Tibial nerve (tissue), 4 donors: ENCODE measurements around the gene RCVRN. TPM values are rescaled to one million over a fixed set of nuclear protein-coding genes. Genes with fewer than 3 reads are reported as not detected.

Experiments used
- DNase-seq, 2 donors: peaks; one replicate each; pipeline ENCODE4 v3.0.0-alpha.2; 2019; ENCODE audit warnings: low spot score in 2 of 2
- H3K27ac ChIP-seq, 4 donors: fragments of 200-600 bp; sonication (generic) in 3 of 4; one replicate each; pipeline ENCODE4 v1.5.1; 2017 to 2019; ENCODE audit warnings: mild to moderate bottlenecking in 1 of 4
- H3K27me3 ChIP-seq, 2 donors: fragments of 200-600 bp; sonication (generic) in 1 of 2; one replicate each; pipeline versions ENCODE4 v1.5.1 to v1.6.0; 2017 to 2019
- H3K36me3 ChIP-seq, 3 donors: fragments of 200-600 bp; sonication (generic); one replicate each; pipeline ENCODE4 v1.5.1; 2018 to 2019
- H3K4me1 ChIP-seq, 4 donors: fragments of 200-600 bp; sonication (generic) in 3 of 4; one replicate each; pipeline ENCODE4 v1.5.1; 2017 to 2019
- H3K4me3 ChIP-seq, 4 donors: fragments of 200-600 bp; sonication (generic) in 3 of 4; one replicate each; pipeline ENCODE4 v1.5.1; 2017 to 2019; ENCODE audit warnings: mild to moderate bottlenecking in 1 of 4, moderate library complexity in 1 of 4
- H3K9me3 ChIP-seq, 4 donors: fragments of 200-600 bp; sonication (generic) in 3 of 4; one replicate each; pipeline ENCODE4 v1.5.1; 2017 to 2019
- EP300 ChIP-seq, 2 donors: sonication (generic); formaldehyde crosslinking; IDR thresholded peaks; one replicate each; pipeline ENCODE4 v1.6.1; 2017; ENCODE audit warnings: antibody characterized with exemption in 2 of 2, mild to moderate bottlenecking in 1 of 2
- POLR2A ChIP-seq, 2 donors: fragments of 450-650 bp; IDR thresholded peaks; one replicate each; pipeline ENCODE4 v1.6.1; 2017; ENCODE audit warnings: antibody characterized with exemption in 2 of 2, mild to moderate bottlenecking in 2 of 2, moderate library complexity in 2 of 2
- WGBS, 2 donors: methylation state at CpG; one replicate each; pipeline ENCODE4 v1.1.5; 2018; 5-methylcytosine and 5-hydroxymethylcytosine counted together
- total RNA-seq, 4 donors: library from RNA; depleted of rRNA; stranded (reverse); fragments of >200 nt; gene quantifications; one replicate each; pipeline ENCODE4 v1.1.0, GENCODE V29; 2016
- TF ChIP-seq, protein P1 (sequence below), 5 experiments: fragments of 200-600 bp in 3 of 5; fragments of 450-650 bp in 2 of 5; sonication (generic) in 3 of 5; IDR thresholded peaks; one replicate each; pipeline ENCODE4 v1.5.1; 2016 to 2019; ENCODE audit warnings: antibody characterized with exemption in 5 of 5, mild to moderate bottlenecking in 3 of 5, moderate library complexity in 2 of 5

Gene RCVRN
- total RNA-seq, 4 donors from 2014 or later, result not detected

DNA sequence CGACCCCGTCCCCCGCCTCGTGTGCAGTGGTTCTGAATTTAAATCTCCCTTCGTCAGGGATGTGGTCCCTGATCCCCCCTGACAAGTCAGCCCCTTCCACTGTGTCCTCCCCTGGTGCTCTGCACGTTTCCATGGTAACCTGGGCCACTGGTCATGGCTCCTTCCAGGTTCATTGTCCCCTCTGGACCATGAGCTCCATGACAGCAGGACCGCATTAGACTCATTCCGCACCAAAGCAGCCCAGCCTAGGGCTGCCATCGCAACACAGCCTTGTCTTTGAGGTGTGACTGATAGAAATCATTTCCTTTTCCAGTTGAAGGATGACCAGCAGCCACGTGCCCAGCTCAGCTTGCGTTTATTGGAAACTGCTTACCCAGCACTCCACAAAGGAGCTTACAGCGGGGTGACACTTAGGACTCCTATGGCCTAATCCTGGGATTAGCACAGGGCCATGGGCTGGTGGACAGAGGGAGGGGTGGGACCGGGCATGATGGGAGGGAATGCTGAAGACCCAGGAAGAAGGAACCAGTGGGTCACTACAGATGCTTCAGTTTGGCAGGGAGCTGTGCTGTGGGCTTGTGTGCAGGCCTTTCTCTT is 7.6 kb downstream of the RCVRN start:
- TF ChIP-seq EP300 (IDR thresholded peaks at IDR 0.05), result no peak
- no peak for TF ChIP-seq POLR2A (IDR thresholded peaks at IDR 0.05)
- TF ChIP-seq, protein P1, sequence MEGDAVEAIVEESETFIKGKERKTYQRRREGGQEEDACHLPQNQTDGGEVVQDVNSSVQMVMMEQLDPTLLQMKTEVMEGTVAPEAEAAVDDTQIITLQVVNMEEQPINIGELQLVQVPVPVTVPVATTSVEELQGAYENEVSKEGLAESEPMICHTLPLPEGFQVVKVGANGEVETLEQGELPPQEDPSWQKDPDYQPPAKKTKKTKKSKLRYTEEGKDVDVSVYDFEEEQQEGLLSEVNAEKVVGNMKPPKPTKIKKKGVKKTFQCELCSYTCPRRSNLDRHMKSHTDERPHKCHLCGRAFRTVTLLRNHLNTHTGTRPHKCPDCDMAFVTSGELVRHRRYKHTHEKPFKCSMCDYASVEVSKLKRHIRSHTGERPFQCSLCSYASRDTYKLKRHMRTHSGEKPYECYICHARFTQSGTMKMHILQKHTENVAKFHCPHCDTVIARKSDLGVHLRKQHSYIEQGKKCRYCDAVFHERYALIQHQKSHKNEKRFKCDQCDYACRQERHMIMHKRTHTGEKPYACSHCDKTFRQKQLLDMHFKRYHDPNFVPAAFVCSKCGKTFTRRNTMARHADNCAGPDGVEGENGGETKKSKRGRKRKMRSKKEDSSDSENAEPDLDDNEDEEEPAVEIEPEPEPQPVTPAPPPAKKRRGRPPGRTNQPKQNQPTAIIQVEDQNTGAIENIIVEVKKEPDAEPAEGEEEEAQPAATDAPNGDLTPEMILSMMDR (IDR thresholded peaks at IDR 0.05), result no peak
- no peak overlapping the region for H3K4me3 ChIP-seq
- no peaks in the 10 kb centered on the region for H3K27me3 ChIP-seq
- no peak overlapping the region for H3K27ac ChIP-seq
- 85 to 89% methylated on average over 11 to 13 of the region's 13 CpGs for WGBS, 2 donors
- H3K36me3 ChIP-seq, result no peaks in the 10 kb centered on the region
- H3K4me1 ChIP-seq, result peaks cover 0 to 19% (median 11%) of the 10 kb centered on the region in 4 donors
- H3K9me3 ChIP-seq, result peaks cover 0 to 8% (median 0%) of the 10 kb centered on the region in 4 donors
- no peak for DNase-seq

DNA sequence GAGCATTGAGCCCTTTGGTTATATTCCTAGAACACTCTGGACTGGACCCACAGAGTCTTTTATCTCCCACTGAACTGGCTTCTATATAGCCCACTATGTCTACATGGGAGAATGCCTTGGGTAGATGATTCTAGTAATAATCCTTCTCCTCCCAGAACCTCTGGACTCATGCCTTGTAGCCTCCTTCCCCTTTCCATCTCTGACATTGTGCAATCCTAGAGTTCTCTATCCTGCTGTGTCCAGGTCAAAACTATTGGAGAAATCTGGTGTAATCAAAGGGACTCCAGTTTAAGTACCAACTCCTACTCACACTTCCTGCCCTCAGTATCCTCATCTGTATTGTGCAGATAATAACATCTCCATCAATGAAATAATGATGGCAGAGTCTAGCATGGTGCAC is 9.1 kb downstream of the RCVRN start:
- DNase-seq, result no peak
- Histone ChIP-seq H3K36me3 (no peaks in the 10 kb centered on the region), H3K4me3 (no peak overlapping the region), H3K27me3 (no peaks in the 10 kb centered on the region), H3K27ac (no peak overlapping the region), H3K9me3 (peaks cover 0 to 8% (median 0%) of the 10 kb centered on the region in 4 donors), H3K4me1 (peaks cover 0 to 17% (median 11%) of the 10 kb centered on the region in 4 donors)
- TF ChIP-seq EP300 (IDR thresholded peaks at IDR 0.05) (no peak), POLR2A (IDR thresholded peaks at IDR 0.05) (no peak)
- TF ChIP-seq, protein P1 (IDR thresholded peaks at IDR 0.05), result no peak

DNA sequence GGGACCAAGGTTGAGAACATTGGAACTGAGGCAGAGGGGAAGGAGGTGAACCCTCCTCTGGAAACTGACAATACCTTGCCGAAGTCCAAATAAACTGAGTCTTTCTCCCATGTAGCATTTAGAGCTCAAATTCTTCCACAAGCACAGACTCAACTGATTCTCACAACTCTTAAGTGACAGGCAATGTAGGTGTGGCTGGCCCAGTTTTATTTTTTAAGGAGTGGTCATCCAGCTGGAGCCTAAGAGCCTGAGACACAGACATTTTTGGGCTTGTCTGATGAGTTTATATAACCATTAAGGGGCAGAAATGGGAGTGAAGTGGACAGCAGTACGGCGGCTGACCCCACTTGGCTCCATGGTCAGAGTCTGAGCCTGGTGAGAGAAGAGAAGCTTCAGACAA is 10.8 kb downstream of the RCVRN start:
- 77 to 89% methylated on average over 3 of the region's 3 CpGs for WGBS, 2 donors
- H3K36me3 ChIP-seq, result no peaks in the 10 kb centered on the region
- no peak overlapping the region for H3K27ac ChIP-seq
- peaks cover 0 to 8% (median 0%) of the 10 kb centered on the region in 4 donors for H3K9me3 ChIP-seq
- peaks cover 0 to 2% (median 0%) of the 10 kb centered on the region in 4 donors for H3K4me1 ChIP-seq
- no peaks in the 10 kb centered on the region for H3K27me3 ChIP-seq
- DNase-seq, result no peak
- no peak overlapping the region for H3K4me3 ChIP-seq
- TF ChIP-seq POLR2A (IDR thresholded peaks at IDR 0.05) (no peak), EP300 (IDR thresholded peaks at IDR 0.05) (no peak)
- TF ChIP-seq, protein P1 (IDR thresholded peaks at IDR 0.05), result no peak

DNA sequence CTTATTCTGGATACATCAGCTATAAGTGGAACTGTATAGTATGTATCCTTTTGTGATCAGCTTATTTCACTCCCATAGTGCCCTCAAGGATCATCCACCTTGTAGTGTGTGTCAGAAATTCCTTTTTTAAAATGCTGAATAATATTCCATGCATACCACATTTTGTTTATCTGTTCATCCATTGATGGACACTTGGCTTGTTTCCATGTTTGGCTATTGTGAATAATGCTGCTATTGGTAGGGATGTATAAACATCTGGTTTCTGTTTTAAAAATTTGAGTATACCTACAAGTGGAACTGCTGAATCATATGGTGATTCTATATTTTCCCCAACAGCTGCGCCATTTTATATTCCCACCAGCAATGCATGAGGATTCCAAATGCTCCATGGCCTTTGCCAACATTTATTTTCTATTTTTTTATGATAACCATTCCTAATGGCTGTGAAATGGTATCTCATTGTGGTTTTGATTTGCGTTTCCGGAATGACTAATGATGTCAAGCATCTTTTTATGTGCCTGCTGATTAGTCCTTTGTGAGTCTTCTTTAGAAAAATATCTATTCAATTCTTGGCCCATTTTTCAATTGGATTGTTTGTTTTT is 11.6 kb downstream of the RCVRN start:
- DNase-seq, result no peak
- Histone ChIP-seq H3K4me1 (no peaks in the 10 kb centered on the region), H3K36me3 (no peaks in the 10 kb centered on the region), H3K27me3 (no peaks in the 10 kb centered on the region), H3K27ac (no peak overlapping the region), H3K4me3 (no peak overlapping the region), H3K9me3 (peaks cover 0 to 8% (median 0%) of the 10 kb centered on the region in 4 donors)
- WGBS, 2 donors, result 46 to 54% methylated on average over 3 of the region's 3 CpGs
- TF ChIP-seq, protein P1 (IDR thresholded peaks at IDR 0.05), result no peak
- TF ChIP-seq EP300 (IDR thresholded peaks at IDR 0.05) (no peak), POLR2A (IDR thresholded peaks at IDR 0.05) (no peak)

DNA sequence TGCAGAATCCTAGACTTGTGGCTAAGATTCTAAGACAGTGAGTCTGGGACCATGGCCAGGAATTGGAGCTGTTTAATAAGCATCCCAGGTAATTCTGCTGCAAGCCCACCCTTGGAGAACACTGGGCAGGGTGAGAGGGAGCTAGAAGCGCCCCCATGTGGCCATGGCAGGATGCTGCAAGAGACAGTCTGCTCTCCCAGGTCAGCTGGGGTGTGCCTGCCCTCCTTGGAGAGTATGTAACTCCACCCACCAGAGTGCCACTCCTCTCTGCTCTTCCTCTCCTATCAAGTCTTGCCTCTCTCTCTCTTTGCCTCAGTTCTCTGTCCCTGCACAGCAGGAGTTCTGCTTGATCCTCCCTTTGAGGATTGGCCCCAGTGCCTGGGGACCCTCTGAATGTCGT is 14.9 kb downstream of the RCVRN start:
- Histone ChIP-seq H3K9me3 (peaks cover 0 to 7% (median 0%) of the 10 kb centered on the region in 4 donors), H3K27me3 (no peaks in the 10 kb centered on the region), H3K4me1 (no peaks in the 10 kb centered on the region), H3K27ac (no peak overlapping the region), H3K36me3 (no peaks in the 10 kb centered on the region), H3K4me3 (no peak overlapping the region)
- 19 to 38% methylated on average over 2 of the region's 2 CpGs for WGBS, 2 donors
- DNase-seq, result no peak
- TF ChIP-seq, protein P1 (IDR thresholded peaks at IDR 0.05), result no peak
- no peak for TF ChIP-seq EP300 (IDR thresholded peaks at IDR 0.05)
- TF ChIP-seq POLR2A (IDR thresholded peaks at IDR 0.05), result no peak
